Measurements from ENCODE around the gene LIMK1. TPM values are rescaled to one million over a fixed set of nuclear protein-coding genes. Genes with fewer than 3 reads are reported as not detected.

LIMK1 gene
- total RNA-seq, 4 donors from 2014 or later, result 12.8 to 21.5 (median 17.2) TPM

- Histone ChIP-seq H3K27ac (peak overlapping the region; percentile 69), H3K4me3 (no peak overlapping the region), H3K36me3 (peaks cover 39% of the 10 kb centered on the region), H3K4me1 (peaks cover 32% of the 10 kb centered on the region), H3K9me3 (no peaks in the 10 kb centered on the region), H3K27me3 (no peaks in the 10 kb centered on the region)
- WGBS, result 46% methylated on average over 8 of the region's 8 CpGs
- no peak for DNase-seq (ENCODE audit: low spot score in 2 of 2)
- TF ChIP-seq POLR2AphosphoS5 (IDR thresholded peaks at IDR 0.05) (no peak), POLR2A (IDR thresholded peaks at IDR 0.05) (no peak), EP300 (IDR thresholded peaks at IDR 0.05) (no peak)
- TF ChIP-seq, protein P1, sequence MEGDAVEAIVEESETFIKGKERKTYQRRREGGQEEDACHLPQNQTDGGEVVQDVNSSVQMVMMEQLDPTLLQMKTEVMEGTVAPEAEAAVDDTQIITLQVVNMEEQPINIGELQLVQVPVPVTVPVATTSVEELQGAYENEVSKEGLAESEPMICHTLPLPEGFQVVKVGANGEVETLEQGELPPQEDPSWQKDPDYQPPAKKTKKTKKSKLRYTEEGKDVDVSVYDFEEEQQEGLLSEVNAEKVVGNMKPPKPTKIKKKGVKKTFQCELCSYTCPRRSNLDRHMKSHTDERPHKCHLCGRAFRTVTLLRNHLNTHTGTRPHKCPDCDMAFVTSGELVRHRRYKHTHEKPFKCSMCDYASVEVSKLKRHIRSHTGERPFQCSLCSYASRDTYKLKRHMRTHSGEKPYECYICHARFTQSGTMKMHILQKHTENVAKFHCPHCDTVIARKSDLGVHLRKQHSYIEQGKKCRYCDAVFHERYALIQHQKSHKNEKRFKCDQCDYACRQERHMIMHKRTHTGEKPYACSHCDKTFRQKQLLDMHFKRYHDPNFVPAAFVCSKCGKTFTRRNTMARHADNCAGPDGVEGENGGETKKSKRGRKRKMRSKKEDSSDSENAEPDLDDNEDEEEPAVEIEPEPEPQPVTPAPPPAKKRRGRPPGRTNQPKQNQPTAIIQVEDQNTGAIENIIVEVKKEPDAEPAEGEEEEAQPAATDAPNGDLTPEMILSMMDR (IDR thresholded peaks at IDR 0.05), result no peak
These were observed 17.6 kb downstream of the LIMK1 start for GRCh38 chr7:74101061-74101681.

DNA sequence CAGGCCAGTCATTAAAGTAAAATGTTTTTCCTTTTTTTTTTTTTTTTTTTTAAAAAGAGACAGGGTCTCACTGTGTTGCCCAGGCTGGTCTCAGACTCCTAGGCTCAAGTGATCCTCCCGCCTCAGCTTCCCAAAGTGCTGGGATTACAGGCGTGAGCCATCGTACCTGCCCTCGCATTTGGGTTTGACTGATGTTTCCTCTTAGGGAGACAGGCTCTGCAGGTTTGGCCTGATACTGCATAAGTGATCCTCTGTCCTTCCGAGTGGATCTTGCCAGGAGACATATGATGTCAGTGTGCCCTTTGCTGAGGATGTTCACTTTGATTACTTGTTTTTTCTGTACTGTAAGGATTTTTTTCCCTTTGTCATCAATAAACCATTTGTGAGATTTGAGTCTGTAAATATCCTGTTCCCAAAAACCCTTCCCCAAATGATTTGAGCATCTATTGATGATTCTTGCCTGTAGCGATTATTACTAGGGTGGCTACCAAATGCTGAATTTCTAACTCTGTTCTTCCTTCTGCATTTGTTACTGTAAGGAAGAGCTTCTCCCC is 19.7 kb downstream of the LIMK1 start:
- peaks cover 28% of the 10 kb centered on the region for H3K4me1 ChIP-seq
- peaks cover 47% of the 10 kb centered on the region for H3K36me3 ChIP-seq
- WGBS, result 71% methylated on average over 6 of the region's 6 CpGs

GRCh38 chr7:74104702-74105101 is 21.1 kb downstream of the LIMK1 start:
- TF ChIP-seq, protein P1 (IDR thresholded peaks at IDR 0.05), result no peak
- Histone ChIP-seq H3K4me1 (peaks cover 23% of the 10 kb centered on the region), H3K36me3 (peaks cover 54% of the 10 kb centered on the region), H3K9me3 (no peaks in the 10 kb centered on the region), H3K4me3 (no peak overlapping the region), H3K27me3 (no peaks in the 10 kb centered on the region), H3K27ac (peak overlapping the region; percentile 64)
- WGBS, result 61% methylated on average over 8 of the region's 8 CpGs
- no peak for DNase-seq (ENCODE audit: low spot score in 2 of 2)

More for the DNA sequence above, 19.7 kb downstream of the LIMK1 start:
- no peaks in the 10 kb centered on the region for H3K9me3 ChIP-seq
- H3K27me3 ChIP-seq, result no peaks in the 10 kb centered on the region
- H3K27ac ChIP-seq, result peak overlapping the region; percentile 64
- no peak overlapping the region for H3K4me3 ChIP-seq
- no peak for DNase-seq (ENCODE audit: low spot score in 2 of 2)
- TF ChIP-seq EP300 (IDR thresholded peaks at IDR 0.05), result no peak
- TF ChIP-seq, protein P1 (IDR thresholded peaks at IDR 0.05), result no peak

- Histone ChIP-seq H3K9me3 (no peaks in the 10 kb centered on the region), H3K36me3 (peaks cover 57% of the 10 kb centered on the region), H3K4me1 (peaks cover 15% of the 10 kb centered on the region), H3K4me3 (no peak overlapping the region), H3K27me3 (no peaks in the 10 kb centered on the region), H3K27ac (no peak overlapping the region)
- DNase-seq (ENCODE audit: low spot score in 2 of 2), result no peak
- WGBS, result 93% methylated on average over 3 of the region's 11 CpGs
- TF ChIP-seq, protein P1 (IDR thresholded peaks at IDR 0.05), result no peak
- TF ChIP-seq POLR2A (IDR thresholded peaks at IDR 0.05) (no peak), EP300 (IDR thresholded peaks at IDR 0.05) (no peak), POLR2AphosphoS5 (IDR thresholded peaks at IDR 0.05) (no peak)
These were observed 22.4 kb downstream of the LIMK1 start for GRCh38 chr7:74105992-74106391.

DNA sequence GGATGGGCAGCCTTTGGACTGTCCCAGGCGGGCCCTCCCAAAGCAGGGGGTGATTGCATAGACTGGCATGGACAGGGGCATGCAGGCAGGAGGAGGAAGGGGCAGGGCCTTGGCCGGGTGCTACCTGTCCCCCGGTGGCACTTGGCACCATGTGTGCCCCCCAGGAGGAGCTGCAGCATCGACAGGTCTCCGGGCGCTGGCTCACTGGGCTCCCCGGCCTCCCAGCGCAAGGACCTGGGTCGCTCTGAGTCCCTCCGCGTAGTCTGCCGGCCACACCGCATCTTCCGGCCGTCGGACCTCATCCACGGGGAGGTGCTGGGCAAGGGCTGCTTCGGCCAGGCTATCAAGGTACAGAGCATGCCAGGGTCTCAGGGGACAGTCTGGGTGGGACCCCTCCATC is 23.2 kb downstream of the LIMK1 start:
- WGBS, result 95% methylated on average over 3 of the region's 18 CpGs
- Histone ChIP-seq H3K9me3 (no peaks in the 10 kb centered on the region), H3K4me1 (peaks cover 8% of the 10 kb centered on the region), H3K4me3 (no peak overlapping the region), H3K27ac (no peak overlapping the region), H3K27me3 (no peaks in the 10 kb centered on the region), H3K36me3 (peaks cover 61% of the 10 kb centered on the region)
- no peak for DNase-seq (ENCODE audit: low spot score in 2 of 2)
- TF ChIP-seq POLR2AphosphoS5 (IDR thresholded peaks at IDR 0.05) (no peak), POLR2A (IDR thresholded peaks at IDR 0.05) (no peak), EP300 (IDR thresholded peaks at IDR 0.05) (no peak)
- TF ChIP-seq, protein P1 (IDR thresholded peaks at IDR 0.05), result no peak
